SK-N-MC (cell line): ENCODE results near the gene ZDHHC22.

Experiments used
- EZH2 ChIP-seq: fragments of 200-600 bp; sonication (generic); IDR thresholded peaks from one replicate; pipeline ENCODE4 v1.6.1; 2017; ENCODE audit warnings: antibody characterized with exemption
- POLR2AphosphoS5 ChIP-seq: IDR thresholded peaks from 2 replicates; pipeline ENCODE4 v1.6.1; 2012; ENCODE audit warnings: mild to moderate bottlenecking, low read depth, low read length, borderline replicate concordance

GRCh38 chr14:77099425-77100167, 42.0 kb downstream of the ZDHHC22 start:
- no peak for TF ChIP-seq EZH2
- TF ChIP-seq POLR2AphosphoS5, result no peak
